HG03139 (cell line): ENCODE data around the gene DSP.

ENCODE experiments used
- ATAC-seq: cut with Tn5 transposase; IDR thresholded peaks from one replicate; pipeline ENCODE4 v1.9.1; 2021; ENCODE audit not compliant: unreplicated experiment

Gene DSP, protein sequence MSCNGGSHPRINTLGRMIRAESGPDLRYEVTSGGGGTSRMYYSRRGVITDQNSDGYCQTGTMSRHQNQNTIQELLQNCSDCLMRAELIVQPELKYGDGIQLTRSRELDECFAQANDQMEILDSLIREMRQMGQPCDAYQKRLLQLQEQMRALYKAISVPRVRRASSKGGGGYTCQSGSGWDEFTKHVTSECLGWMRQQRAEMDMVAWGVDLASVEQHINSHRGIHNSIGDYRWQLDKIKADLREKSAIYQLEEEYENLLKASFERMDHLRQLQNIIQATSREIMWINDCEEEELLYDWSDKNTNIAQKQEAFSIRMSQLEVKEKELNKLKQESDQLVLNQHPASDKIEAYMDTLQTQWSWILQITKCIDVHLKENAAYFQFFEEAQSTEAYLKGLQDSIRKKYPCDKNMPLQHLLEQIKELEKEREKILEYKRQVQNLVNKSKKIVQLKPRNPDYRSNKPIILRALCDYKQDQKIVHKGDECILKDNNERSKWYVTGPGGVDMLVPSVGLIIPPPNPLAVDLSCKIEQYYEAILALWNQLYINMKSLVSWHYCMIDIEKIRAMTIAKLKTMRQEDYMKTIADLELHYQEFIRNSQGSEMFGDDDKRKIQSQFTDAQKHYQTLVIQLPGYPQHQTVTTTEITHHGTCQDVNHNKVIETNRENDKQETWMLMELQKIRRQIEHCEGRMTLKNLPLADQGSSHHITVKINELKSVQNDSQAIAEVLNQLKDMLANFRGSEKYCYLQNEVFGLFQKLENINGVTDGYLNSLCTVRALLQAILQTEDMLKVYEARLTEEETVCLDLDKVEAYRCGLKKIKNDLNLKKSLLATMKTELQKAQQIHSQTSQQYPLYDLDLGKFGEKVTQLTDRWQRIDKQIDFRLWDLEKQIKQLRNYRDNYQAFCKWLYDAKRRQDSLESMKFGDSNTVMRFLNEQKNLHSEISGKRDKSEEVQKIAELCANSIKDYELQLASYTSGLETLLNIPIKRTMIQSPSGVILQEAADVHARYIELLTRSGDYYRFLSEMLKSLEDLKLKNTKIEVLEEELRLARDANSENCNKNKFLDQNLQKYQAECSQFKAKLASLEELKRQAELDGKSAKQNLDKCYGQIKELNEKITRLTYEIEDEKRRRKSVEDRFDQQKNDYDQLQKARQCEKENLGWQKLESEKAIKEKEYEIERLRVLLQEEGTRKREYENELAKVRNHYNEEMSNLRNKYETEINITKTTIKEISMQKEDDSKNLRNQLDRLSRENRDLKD (N-terminal part only)

GRCh38 chr6:7541175-7542064, at the start of gene DSP:
TSS of gene DSP (plus strand) at chr6:7541671. CDS start at chr6:7541916, 245 bp downstream.
- ATAC-seq, result no peak

DNA sequence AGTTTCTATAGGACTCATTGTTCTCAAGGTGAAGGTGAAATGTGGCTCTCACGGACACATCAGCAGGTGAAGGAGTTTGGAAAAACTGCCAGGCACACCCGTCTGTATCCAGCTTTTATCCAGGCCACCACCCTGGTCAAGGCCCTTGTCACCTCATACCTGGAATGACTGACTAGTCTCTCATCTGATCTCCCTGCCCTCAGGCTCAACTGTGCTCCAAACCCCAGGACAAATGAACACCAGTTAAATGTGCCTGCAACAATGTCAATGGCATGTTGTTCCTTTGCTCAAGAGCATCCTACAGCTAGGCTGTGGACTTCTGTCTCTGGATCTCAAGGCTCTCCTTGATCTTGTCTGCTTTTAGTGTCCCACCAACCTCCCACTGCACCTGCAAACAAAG, 47.6 kb upstream of the DSP start:
- no peak for ATAC-seq

- no peak for ATAC-seq
Observed at GRCh38 chr6:7494638-7495037, 46.8 kb upstream of the DSP start.

DNA sequence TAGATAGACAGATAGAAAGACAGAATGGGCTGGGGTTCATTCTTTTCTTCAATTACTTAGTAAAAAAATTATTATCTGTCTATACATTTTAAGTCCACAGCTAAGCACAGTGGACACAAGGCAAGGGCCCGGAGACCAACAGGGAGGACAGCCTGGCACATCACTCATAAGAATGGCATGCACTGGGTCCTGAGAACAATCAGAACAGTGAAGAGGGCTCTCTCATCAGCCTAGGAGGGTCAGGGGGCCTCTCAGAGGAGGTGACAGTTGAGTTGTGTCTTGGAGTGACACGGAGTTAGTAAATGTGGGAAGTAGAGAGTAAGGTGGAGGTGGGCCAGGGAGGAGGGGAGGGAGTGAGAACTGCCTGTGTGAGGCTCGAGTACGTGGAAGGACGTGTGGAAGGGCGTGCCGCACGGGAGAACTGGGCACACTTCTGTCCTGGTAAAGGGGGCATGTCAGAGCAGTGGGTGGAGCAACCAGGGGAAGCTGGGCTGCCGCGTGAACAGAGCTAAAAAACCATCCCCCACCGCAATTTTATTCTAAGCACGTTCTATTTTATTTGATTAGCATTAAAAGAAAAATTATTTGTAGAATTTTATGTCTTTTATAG, 45.1 kb upstream of the DSP start:
- no peak for ATAC-seq

DNA sequence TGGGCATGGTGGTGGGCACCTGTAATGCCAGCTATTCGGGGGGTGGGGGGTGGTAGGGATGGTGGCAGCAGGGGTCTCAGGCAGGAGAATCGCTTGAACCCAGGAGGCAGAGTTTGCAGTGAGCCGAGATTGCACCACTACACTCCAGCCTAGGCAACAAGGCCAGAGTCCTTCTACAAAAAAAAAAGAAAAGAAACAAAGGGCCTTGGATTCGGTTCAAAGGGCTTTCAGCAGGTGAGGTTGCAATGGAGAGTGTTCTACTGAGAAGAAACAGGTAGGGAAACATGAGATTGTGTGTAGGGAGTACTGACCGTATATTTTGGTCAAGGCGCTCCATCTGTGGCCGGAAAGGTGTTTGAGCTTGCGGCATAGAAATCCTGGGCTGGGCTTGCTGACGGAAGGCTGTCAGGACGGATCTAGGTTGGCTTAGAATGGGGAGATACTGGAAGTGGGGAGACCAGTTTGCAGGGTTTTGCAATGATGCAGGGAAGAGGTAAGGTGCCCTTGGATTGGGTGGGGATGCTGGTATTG, 40.7 kb upstream of the DSP start:
- no peak for ATAC-seq

DNA sequence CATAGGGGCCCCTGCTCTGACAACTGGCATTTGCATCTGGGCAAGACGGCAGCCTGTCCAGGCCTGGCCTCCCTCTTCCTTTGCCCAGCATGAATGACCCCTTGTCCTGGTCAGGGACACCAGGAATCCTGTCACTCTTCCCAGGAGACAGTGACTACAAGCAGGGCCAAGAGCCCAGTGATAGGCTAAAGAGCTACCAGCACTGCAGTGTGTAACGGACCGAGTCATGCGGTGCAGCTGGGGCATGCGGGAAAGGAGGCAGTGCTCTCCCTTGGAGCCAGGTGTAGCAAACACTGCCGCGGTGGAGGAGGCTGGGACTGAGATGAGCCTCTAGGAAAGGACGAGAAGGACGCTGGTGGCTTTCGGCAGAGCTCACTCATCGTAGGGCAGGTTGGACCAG, 38.7 kb upstream of the DSP start:
- ATAC-seq, result no peak

DNA sequence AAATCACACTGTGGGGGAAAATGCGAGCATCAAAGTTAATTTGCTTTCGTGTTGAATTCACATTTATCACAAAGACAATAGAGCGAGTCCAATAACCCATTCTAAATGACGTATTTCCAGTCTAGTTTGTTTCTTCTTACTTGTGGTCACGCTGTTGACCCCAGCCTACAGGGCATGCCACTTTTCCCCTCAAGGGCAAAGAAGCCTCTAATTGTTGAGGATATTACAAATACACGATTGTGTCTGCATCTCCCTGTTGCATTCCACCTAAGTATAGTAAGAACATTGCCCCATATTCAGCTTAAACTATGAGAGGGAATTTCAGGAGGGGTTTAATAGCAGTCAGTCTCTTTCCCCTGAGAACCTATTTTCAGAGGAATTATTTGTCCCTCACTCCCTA, 37.4 kb upstream of the DSP start:
- ATAC-seq, result no peak

- no peak for ATAC-seq
Observed at GRCh38 chr6:7505189-7505699, 36.2 kb upstream of the DSP start.

GRCh38 chr6:7507600-7507999, 33.9 kb upstream of the DSP start:
- ATAC-seq, result no peak

DNA sequence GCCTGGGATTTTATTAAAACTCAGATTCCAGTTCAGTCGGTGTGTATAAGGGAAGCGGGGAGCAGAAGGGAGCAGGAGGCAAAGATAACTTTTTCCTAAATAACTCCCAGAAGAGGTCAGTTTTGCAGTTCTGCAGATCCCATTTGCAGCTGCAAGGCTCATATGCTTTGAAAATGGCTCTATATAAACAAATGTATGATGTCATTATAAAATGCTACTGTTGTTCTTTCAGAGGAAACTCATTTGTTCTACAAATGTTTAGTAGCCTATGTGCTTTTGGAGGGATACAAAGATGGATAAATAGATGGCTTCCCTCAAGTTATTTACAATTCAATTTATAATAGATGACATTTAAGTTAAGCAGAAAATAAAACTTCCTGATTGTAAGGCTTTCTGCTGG, 29.2 kb upstream of the DSP start:
- no peak for ATAC-seq

GRCh38 chr6:7513529-7513928, 27.9 kb upstream of the DSP start:
- no peak for ATAC-seq

GRCh38 chr6:7515363-7515762, 26.1 kb upstream of the DSP start:
- no peak for ATAC-seq

DNA sequence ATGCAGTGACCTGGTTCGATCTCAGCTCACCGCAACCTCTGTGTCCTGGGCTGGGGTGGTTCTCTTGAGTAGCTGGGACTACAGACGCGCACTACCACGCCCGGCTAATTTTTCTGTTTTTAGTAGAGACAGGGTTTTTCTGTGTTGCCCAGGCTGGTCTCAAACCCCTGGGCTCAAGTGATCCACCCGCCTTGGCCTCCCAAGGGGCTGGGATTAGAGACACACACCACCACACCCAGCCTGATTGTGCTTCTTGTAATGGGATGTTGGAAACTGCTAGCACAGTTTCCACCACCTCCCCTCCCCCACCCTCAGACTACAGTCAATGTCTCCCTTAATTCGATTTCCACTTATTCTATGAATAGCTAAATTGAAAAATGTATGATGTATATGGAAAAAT, 22.6 kb upstream of the DSP start:
- ATAC-seq, result no peak

DNA sequence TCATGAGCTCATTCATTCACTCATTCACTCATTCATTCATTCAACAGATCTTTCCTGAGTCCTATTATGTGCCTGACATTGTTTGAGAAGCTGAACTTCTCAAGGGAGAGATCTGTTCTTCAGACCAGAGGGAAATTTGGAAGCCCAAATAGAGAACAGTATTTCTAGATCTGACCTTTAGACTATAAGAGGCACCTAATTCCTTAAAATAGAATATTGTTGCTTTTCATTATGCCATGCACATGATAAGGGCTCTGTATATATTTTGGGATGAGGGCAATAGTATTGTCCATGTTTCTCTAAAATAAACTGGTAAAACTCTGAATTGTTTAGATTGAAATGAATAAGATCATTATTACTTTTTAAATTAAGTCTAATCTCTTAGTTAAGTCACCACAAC, 18.6 kb upstream of the DSP start:
- no peak for ATAC-seq

GRCh38 chr6:7523922-7524321, 17.5 kb upstream of the DSP start:
- no peak for ATAC-seq

DNA sequence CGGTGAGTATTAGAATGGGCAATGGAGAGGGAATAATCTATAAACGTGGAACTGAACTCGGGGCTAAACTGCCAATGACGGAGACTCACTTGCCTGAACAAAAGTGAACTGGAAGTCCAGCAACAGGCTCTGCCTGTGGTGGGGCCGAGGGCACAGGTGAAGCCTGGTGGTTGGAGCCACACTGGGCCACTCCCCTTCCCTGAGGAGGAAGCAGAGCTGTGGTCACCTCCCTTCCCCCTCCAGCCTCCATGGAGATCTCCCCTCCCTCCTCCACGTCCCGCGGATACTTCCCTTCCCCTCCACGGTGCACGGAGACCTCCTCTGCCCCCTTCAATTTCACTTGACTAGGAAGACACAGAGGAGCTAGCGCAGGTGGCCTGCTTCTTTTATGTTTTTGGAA, 14.7 kb upstream of the DSP start:
- no peak for ATAC-seq

DNA sequence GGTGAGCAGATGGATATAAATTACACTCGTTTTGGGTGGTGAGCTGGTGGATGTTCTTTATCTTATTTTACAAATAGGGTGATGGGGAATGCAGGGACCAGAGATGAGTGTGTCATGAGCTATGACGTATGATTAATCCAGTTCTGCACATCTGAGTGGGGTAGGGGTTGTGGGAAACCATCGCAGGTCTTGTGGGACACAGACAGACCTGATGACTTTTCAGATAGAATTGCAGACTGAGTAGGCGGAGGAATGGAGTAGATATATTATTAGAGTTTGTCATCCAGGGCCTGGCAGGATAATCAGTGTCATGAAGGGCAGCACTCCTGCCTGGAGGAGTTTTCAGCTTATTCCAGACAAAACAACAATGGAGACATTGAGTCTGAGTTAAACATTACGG, 12.9 kb upstream of the DSP start:
- no peak for ATAC-seq

GRCh38 chr6:7529141-7529540, 12.3 kb upstream of the DSP start:
- no peak for ATAC-seq

DNA sequence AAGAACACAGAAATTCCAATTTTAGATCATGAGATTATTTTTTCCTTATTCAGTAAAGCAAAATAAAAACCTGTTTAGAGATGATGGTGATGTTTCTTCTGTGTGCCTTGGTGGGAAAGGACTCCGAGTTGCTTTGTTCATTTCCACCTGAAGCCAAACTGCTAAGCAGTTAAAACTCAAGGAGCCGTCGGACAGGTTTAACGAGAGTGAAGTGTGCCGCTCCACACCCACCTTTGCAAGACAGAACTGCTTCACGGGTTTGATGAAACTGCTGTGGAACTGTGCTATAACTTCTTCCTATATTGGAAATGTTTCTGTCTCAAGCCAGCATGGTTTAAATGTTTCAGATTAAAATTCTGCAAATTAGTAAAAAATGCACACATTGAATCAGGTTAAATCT, 9.2 kb upstream of the DSP start:
- ATAC-seq, result no peak

GRCh38 chr6:7532821-7533220, 8.7 kb upstream of the DSP start:
- no peak for ATAC-seq
